ENCODE data around the gene COMMD3.
"Not testable (repeated sequence)": the region's sequence is repeated elsewhere in the genome, so short reads cannot be mapped to it uniquely, and the experiment has no call there.

The COMMD3 gene

GRCh38 chr10:22340329-22341189 is 24.4 kb downstream of the COMMD3 start:
- DNase-seq: no peak

DNA sequence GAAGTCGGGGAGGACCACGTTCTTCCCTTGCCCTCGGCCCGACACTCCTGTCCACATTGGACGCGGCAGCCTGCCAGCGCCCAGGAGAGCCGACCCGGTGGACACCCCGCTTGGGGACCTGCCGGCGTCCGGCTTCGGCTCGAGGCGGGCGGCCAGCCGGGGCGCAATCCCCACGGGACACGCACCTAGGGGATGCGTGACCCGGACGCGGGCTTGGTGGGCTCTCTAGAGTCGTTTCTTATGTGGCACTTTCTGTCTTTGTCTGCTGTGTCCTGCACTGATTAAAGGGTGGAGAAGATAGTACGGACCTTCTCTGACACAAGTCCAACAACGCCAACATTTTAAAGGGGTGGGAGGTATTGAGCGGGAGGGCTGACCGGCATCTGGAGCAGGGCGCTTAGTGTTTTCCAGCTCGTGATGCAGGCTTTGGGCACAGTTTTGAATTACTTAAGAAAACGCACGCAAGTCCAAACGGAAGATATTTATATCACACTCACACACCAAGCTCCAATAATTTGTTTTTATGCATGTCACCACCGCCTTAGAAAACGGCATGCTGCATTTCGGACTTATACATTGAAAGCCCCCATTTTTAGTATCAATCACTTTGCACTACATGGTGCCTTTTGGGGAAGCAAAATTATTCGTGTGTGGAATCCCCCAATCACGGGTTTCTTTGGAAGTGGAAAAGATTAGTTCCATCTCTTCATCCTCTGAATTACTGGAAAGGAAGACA is 25.2 kb downstream of the COMMD3 start:
- DNase-seq: no peak

GRCh38 chr10:22341926-22342196 is 25.7 kb downstream of the COMMD3 start:
- no peak for DNase-seq

- no peak for DNase-seq
These were observed 26.2 kb downstream of the COMMD3 start for GRCh38 chr10:22342421-22342820.

GRCh38 chr10:22343731-22344130 is 27.5 kb downstream of the COMMD3 start:
- DNase-seq: no peak

DNA sequence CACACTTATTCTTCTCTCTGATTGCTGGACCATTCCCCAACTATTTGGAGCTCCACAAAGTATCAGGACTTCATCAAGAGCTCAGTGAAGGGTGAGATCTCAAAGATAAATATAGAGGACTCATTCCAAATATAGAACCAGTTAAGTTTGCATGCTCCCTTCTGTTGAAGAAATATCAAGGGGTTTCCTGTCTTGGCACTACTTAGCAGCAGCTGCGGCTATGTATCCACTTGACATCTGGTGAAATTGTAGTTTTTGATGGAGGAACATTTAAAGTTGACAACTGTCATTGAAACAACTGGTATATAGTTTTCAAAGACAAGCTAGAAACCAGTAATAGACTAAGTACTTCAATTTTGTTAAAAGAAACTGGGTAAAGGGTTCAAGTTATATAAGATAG is 28.1 kb downstream of the COMMD3 start:
- no peak for DNase-seq

GRCh38 chr10:22344781-22345300 is 28.7 kb downstream of the COMMD3 start:
- DNase-seq: no peak

GRCh38 chr10:22345301-22346095 is 29.3 kb downstream of the COMMD3 start, which contains the start of gene SPAG6:
SPAG6 (plus strand) TSS chr10:22345496; CDS start chr10:22345612, 116 bp downstream.
- DNase-seq: no peak

- DNase-seq: no peak
These were observed 30.0 kb downstream of the COMMD3 start for GRCh38 chr10:22346096-22346661.

GRCh38 chr10:22349755-22350154 is 33.6 kb downstream of the COMMD3 start:
- DNase-seq: no peak

GRCh38 chr10:22351131-22351703 is 35.0 kb downstream of the COMMD3 start:
- DNase-seq: no peak

DNA sequence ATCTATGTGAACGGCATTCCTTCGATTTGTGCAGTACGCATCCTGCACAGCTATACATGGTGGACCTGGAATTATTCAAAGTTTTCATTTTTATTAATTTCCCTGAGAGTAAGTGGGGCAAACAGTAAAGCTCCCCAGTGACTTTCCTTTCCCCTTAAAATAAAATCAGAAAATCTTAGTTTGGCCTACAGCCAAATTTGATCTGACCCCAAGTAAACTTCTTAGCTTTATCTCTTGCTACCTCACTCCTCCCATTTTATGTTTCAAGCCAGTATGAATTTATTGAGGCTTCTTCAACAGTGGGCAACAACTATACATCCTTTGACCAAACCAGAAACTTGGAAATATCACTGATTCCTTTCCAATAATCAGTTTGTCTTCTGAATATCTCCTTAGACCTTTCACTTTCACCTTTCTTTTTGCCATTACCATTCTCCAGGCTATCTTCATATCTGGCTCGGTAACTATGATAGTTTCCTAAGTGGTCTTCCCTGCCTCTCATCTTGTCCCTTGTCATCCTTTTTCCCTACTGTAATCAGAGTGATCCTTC is 40.2 kb downstream of the COMMD3 start:
- no peak for DNase-seq

DNA sequence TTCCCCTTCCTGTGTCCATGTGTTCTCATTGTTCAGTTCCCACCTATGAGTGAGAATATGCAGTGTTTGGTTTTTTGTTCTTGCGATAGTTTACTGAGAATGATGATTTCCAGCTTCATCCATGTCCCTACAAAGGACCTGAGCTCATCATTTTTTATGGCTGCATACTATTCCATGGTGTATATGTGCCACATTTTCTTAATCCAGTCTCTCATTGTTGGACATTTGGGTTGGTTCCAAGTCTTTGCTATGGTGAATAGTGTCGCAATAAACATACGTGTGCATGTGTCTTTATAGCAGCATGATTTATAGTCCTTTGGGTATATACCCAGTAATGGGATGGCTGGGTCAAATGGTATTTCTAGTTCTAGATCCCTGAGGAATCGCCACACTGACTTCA is 41.6 kb downstream of the COMMD3 start:
- not testable (repeated sequence) for DNase-seq

DNA sequence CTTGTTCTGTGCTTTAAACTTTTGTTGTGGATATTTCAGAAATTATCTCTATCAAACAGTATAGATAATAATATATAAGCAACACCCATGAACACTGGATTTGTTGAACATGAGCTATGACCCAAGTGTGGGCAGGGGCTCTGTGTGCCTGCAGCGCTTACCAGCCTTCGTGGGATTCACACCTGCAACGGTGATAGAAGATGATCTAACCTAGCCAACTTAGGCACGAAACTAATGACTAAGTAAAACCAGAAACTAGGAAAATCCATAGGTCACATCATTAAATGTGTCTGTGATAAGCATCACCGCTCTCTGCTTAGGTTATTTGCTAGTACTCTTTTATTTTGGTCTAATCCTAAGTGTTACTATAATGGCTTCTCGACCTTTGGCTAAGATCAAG is 47.1 kb downstream of the COMMD3 start:
- DNase-seq: no peak

GRCh38 chr10:22364407-22365140 is 48.4 kb downstream of the COMMD3 start:
- no peak for DNase-seq

- no peak for DNase-seq
These were observed 49.0 kb downstream of the COMMD3 start for GRCh38 chr10:22365233-22365632.

- DNase-seq: no peak
These were observed 49.7 kb downstream of the COMMD3 start for GRCh38 chr10:22365644-22366434.

- DNase-seq: no peak
These were observed 50.2 kb downstream of the COMMD3 start for GRCh38 chr10:22366435-22366703.

DNA sequence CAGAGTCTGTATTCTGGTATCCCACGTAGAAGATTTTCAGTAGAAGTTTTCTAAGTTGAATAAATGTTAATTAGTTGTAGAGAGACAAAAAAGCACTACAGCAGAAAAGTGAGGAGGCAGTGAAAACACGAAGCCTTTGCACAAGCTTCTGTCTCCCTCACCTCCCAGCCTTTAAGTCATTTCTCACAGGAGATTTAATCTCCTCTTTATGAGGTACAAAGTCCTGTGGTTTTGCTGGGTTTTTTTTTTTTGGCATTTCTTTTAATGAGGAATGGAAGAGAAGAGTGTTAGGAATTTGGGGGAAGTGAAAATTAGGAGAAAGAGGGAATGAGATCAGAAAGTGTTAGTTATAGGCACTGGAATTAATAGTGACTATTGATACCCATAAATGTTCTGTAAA is 50.6 kb downstream of the COMMD3 start:
- no peak for DNase-seq

GRCh38 chr10:22367471-22367870 is 51.3 kb downstream of the COMMD3 start:
- no peak for DNase-seq

GRCh38 chr10:22368402-22368801 is 52.2 kb downstream of the COMMD3 start:
- no peak for DNase-seq

Measured in cerebellar nuclear complex (tissue), 1 donor.